ENCODE data around the gene IGSF11.

The IGSF11 gene

GRCh38 chr3:118948146-118948545, 86.5 kb downstream of the IGSF11 start:
- DNase-seq (ENCODE audit: low spot score) = no peak

GRCh38 chr3:118946449-118946848, 88.2 kb downstream of the IGSF11 start:
- no peak for DNase-seq (ENCODE audit: low spot score)

- no peak for DNase-seq (ENCODE audit: low spot score)
Measured at GRCh38 chr3:118945834-118946233, 88.8 kb downstream of the IGSF11 start.

- DNase-seq (ENCODE audit: low spot score) = no peak
Measured at GRCh38 chr3:118943597-118943996, 91.0 kb downstream of the IGSF11 start.

GRCh38 chr3:118942671-118943070, 92.0 kb downstream of the IGSF11 start:
- no peak for DNase-seq (ENCODE audit: low spot score)

- no peak for DNase-seq (ENCODE audit: low spot score)
Measured at GRCh38 chr3:118942195-118942594, 92.5 kb downstream of the IGSF11 start.

- DNase-seq (ENCODE audit: low spot score) = no peak
Measured at GRCh38 chr3:118941236-118941635, 93.4 kb downstream of the IGSF11 start.

- DNase-seq (ENCODE audit: low spot score) = no peak
Measured at GRCh38 chr3:118938183-118938961, 96.3 kb downstream of the IGSF11 start.

GRCh38 chr3:118936811-118937210, 97.8 kb downstream of the IGSF11 start:
- no peak for DNase-seq (ENCODE audit: low spot score)

- DNase-seq (ENCODE audit: low spot score) = no peak
Measured at GRCh38 chr3:118932822-118933558, 101.7 kb downstream of the IGSF11 start.

- no peak for DNase-seq (ENCODE audit: low spot score)
Measured at GRCh38 chr3:118931996-118932395, 102.7 kb downstream of the IGSF11 start.

- DNase-seq (ENCODE audit: low spot score) = no peak
Measured at GRCh38 chr3:118927449-118927848, 107.2 kb downstream of the IGSF11 start.

- DNase-seq (ENCODE audit: low spot score) = no peak
Measured at GRCh38 chr3:118912188-118912587, 122.5 kb downstream of the IGSF11 start.

- DNase-seq (ENCODE audit: low spot score) = no peak
Measured at GRCh38 chr3:118910332-118910731, 124.3 kb downstream of the IGSF11 start.

GRCh38 chr3:118909763-118910162, 124.9 kb downstream of the IGSF11 start:
- no peak for DNase-seq (ENCODE audit: low spot score)

- DNase-seq (ENCODE audit: low spot score) = no peak
Measured at GRCh38 chr3:118907909-118908308, 126.7 kb downstream of the IGSF11 start.

GRCh38 chr3:118900737-118901525, 133.7 kb downstream of the IGSF11 start:
- DNase-seq (ENCODE audit: low spot score) = no peak

GRCh38 chr3:118890206-118890605, 144.4 kb downstream of the IGSF11 start:
- no peak for DNase-seq (ENCODE audit: low spot score)

GRCh38 chr3:118889691-118890090, 145.0 kb downstream of the IGSF11 start:
- DNase-seq (ENCODE audit: low spot score) = no peak

- no peak for DNase-seq (ENCODE audit: low spot score)
Measured at GRCh38 chr3:118886708-118887107, 147.9 kb downstream of the IGSF11 start.

GRCh38 chr3:118884748-118885206, 149.9 kb downstream of the IGSF11 start:
- peak; percentile 28 for DNase-seq (ENCODE audit: low spot score)

- peak; percentile 57 for DNase-seq (ENCODE audit: low spot score)
Measured at GRCh38 chr3:118882353-118882947, 152.2 kb downstream of the IGSF11 start.

All from hematopoietic multipotent progenitor cell treated with erythropoietin and hydrocortisone succinate and interleukin-3 and kit ligand, for 15 days (in vitro differentiated cells).